Stimulated activated CD4-positive, alpha-beta T cell treated with anti-CD3 and anti-CD28 coated beads, Interleukin-2, amount 100 ng/mL, for 48 hours (primary cell): ENCODE measurements around the gene MT2A.
A peak's percentile ranks its signal among the peaks of the same experiment; 100 is the strongest.
"Not testable (repeated sequence)": the region's sequence is repeated elsewhere in the genome, so short reads cannot be mapped to it uniquely, and the experiment has no call there.

ENCODE experiments used
- DNase-seq, 2 donors: peaks; one replicate each; pipeline ENCODE4 v3.0.0-alpha.2; 2020

The MT2A gene

DNA sequence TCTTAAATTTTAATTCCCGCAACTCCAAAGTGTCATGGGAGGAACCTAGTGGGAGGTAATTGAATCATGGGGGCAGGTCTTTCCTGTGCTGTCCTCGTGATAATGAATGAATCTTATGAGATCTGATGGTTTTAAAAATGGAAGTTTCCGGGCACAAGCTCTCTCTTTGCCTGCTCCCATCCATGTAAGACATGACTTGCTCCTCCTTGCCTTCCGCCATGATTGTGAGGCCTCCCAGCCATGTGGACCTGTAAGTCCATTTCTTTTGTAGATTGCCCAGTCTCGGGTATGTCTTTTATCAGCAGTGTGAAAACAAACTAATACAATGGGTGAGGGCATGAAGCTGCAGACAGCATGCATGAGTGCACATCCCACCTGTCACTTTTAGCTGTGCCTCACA is 14.8 kb downstream of the MT2A start:
- not testable (repeated sequence) for DNase-seq

- no peak for DNase-seq
Observed at GRCh38 chr16:56623637-56624036, 15.3 kb downstream of the MT2A start.

DNA sequence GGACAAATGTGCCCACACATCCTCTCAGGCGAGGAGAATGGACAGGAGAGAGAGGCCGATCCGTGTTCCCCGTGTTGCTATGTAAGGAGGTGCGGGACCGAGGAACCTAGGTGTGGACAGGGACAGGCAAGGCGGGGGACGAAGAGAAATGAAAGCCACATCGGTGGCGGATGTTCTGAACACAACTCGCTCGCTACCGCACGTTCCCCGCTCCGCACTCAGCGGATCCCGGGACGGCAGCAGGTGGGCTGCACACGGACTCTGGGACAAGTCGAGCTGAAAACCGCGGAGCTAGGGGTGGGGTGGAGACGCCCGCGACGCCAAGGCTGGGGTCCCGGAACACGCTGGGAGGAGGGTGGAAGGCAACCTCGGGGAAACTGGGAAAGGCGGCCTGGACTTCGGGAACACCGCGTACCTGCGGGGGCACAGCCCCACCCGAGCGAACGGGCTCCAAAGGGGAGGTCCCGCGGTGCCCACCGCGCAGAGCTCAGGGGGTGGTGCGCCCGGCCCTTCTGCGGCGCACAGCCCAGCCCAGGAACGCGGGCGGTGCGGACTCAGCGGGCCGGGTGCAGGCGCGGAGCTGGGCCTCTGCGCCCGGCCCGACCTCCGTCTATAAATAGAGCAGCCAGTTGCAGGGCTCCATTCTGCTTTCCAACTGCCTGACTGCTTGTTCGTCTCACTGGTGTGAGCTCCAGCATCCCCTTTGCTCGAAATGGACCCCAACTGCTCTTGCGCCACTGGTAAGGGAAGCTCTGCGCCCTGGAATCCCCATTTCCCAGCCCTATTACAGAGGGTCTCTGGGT is 17.0 kb downstream of the MT2A start, which contains the start of gene MT1E:
MT1E (plus strand) TSS at position 642 of the 803 bp plus-strand sequence; CDS start at position 713, 71 bp downstream.
- peak; percentile 55 to 59 for DNase-seq

GRCh38 chr16:56625943-56626654 is 17.7 kb downstream of the MT2A start:
- no peak for DNase-seq

DNA sequence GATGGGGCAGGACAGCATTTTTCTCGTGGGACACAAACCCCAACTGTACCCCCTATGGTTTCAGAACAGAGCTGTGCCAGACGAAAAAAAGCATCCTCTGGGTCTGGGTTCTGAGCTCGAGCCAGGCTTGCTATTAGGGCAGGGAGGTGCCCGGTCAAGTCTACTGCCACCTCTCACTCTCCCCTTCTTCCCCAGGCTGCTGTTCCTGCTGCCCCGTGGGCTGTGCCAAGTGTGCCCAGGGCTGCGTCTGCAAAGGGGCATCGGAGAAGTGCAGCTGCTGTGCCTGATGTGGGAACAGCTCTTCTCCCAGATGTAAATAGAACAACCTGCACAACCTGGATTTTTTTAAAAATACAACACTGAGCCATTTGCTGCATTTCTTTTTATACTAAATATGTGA is 18.3 kb downstream of the MT2A start:
- DNase-seq: no peak

- DNase-seq: no peak
Observed at GRCh38 chr16:56628486-56629350, 20.3 kb downstream of the MT2A start.

DNA sequence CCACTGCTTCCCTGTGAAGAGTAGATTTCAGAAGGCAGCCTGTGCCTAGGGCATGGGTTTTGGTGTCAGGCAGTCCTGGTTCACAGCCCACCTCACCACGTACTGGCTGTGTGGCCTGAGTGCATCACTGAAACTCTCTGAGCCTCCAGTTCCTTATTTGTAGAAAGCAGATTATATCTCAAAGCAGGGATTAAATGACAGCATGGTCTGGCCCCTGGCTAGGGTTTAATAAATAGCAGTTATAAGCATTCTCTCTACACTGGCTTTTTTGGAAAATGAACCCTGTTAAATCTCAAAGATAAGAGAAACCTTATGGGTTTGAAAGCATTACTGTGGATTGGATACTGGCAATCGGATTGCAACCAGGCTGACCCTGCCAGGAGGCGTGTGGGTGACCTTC is 21.1 kb downstream of the MT2A start:
- DNase-seq: no peak

DNA sequence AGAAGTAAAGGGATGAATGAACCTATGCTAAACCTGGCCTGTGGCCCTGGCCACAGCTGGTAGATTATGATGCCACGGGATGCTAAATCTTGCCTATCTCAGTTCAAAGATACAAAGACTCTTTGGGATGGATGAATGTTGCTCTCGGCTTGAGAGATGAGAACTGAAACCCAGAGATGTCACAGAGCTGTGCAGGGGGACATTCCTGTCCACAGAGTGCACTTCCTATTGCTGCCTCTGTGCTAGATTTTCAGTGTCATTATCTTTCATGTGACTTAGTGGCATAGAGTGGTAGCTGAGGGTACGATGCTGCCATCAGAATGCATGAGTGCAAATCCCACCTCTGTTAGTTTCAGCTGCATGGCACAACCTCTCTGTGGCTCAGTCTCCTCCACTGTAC is 21.8 kb downstream of the MT2A start:
- no peak for DNase-seq

GRCh38 chr16:56631197-56631596 is 22.8 kb downstream of the MT2A start:
- no peak for DNase-seq

- no peak for DNase-seq
Observed at GRCh38 chr16:56631832-56632155, 23.4 kb downstream of the MT2A start.

DNA sequence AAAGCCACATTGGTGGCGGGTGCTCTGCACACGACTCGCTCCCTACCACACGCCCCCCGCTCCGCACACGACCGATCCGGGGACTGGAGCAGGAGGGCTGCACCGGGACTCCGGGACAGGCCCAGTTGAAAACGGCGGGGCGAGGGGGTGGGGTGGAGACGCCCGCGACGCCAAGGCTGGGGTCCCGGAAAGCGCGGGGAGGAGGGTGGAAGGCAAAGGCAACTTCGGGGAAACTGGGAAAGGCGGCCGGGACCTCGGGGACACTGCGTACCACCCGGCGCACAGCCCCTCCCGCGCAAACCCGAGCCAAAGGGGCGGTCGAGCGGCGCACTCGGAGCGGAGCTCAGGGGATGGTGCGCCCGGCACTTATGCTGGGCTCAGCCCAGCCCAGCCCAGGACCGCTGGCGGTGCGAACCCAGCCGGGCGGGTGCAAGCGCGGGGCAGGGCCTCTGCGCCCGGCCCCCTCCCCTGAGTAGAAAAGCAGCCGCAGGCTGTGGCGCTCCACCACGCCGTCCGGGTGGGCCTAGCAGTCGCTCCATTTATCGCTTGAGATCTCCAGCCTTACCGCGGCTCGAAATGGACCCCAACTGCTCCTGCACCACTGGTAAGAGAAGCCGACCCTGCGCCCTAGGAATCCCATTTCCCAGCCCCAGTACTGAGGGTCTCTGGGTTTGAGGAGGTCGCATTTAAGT is 23.9 kb downstream of the MT2A start, which contains the start of gene MT1M:
MT1M (plus strand) TSS at position 504 of the 692 bp plus-strand sequence; CDS start at position 577, 73 bp downstream.
- DNase-seq: no peak

- no peak for DNase-seq
Observed at GRCh38 chr16:56632848-56633365, 24.5 kb downstream of the MT2A start.

DNA sequence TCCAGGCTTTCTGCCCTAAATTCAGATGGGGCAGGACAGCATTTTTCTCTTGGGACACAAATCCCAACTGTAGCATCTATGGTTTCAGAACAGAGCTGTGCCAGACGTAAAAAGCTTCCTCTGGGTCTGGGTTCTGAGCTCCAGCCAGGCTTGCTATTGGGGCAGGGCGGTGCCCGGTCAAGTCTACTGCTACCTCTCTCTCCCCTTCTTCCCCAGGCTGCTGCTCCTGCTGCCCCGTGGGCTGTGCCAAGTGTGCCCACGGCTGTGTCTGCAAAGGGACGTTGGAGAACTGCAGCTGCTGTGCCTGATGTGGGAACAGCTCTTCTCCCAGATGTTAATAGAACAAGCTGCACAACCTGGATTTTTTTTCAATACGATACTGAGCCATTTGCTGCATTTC is 25.2 kb downstream of the MT2A start:
- DNase-seq: no peak

DNA sequence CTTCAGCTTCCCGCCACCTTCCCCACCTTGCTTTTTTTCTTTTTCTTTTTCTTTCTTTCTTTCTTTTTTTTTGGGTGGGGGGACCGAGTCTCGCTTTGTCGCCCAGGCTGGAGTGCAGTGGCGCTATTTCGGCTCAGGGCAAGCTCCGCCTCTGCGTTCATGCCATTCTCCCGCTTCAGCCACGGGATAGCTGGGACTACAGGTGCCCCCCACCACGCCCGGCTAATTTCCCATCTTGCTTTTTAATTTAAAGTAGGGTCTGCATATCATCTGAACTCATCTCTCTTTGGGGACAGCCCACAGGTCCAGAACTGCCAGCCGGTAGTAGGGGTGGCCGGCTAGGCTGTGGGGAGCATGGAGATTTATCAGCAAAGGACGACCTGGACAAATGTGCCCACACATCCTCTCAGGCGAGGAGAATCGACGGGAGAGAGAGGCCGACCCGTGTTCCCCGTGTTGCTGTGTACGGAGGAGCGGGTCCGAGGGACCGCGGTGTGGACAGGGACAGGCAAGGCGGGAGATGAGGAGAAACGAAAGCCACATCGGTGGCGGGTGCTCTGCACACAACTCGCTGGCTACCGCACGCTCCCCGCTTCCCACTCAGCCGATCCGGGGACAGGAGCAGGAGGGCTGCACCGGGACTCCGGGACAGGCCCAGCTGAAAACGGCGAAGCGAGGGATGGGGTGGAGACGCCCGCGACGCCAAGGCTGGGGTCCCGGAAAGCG is 26.5 kb downstream of the MT2A start:
- DNase-seq: no peak

DNA sequence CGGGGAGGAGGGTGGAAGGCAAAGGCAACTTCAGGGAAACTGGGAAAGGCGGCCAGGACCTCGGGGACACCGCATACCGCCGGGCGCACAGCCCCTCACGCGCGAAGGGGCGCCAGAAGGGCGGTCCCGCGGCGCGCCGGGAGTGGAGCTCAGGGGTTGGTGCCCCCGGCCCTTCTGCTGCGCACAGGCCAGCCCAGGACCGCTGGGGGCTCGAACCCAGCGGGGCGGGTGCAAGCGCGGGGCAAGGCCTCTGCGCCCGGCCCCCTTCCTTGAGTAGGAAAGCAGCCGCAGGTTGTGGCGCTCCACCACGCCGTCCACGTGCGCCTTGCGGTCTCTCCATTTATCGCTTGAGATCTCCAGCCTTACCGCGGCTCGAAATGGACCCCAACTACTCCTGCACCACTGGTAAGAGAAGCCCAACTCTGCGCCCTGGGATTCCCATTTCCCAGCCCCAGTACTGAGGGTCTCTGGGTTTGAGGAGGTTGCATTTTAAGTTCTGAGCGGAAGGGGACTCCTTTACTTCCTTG is 27.1 kb downstream of the MT2A start:
- DNase-seq: no peak

- DNase-seq: no peak
Observed at GRCh38 chr16:56636616-56637413, 28.4 kb downstream of the MT2A start.

DNA sequence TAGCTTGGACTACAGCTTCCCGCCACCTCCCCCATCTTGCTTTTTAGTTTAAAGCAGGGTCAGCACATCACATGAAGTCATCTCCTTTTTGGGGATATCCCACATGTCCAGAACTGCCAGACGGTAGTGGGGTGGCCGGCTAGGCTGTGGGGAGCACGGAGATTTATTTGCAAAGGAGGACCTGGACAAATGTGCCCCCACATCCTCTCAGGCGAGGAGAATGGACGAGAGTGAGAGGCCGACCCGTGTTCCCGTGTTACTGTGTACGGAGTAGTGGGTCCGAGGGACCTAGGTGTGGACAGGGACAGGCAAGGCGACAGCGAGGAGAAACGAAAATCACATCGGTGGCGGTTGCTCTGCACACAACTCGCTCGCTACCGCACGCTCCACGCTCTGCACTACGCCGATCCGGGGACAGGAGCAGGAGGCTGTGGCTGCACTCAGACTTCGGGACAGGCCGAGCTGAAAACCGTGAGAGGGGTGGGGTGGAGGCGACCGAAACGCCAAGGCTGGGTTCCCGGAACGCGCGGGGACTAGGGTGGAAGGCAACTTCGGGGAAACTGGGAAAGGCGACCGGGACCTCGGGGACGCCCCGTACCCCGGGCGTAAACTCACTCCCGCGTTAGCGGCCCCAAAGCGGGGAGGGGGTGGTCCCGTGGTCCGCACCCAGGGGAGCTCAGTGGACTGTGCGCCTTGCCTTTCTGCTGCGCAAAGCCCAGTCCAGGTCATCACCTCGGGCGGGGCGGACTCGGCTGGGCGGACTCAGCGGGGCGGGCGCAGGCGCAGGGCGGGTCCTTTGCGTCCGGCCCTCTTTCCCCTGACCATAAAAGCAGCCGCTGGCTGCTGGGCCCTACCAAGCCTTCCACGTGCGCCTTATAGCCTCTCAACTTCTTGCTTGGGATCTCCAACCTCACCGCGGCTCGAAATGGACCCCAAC is 29.7 kb downstream of the MT2A start, which contains the start of gene MT1A:
MT1A (plus strand) TSS at position 853 of the 937 bp plus-strand sequence; CDS start at position 926, 73 bp downstream.
- DNase-seq: no peak

DNA sequence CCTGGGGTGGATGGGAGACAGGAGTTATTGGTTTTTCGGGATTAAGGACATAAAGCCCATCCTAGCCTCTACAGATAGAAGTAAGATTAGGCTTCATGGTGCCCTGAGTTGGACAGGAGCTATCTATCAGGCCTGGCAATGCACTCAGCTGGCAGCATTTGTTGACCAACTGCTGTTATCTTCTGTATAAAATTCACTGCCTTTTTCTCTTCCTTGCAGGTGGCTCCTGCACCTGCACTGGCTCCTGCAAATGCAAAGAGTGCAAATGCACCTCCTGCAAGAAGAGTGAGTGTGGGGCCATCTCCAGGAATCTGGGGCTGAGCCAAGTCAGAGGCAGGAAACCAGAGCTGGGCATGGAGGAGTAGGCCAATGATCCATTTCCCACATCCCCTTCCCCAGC is 30.7 kb downstream of the MT2A start:
- DNase-seq: no peak

DNA sequence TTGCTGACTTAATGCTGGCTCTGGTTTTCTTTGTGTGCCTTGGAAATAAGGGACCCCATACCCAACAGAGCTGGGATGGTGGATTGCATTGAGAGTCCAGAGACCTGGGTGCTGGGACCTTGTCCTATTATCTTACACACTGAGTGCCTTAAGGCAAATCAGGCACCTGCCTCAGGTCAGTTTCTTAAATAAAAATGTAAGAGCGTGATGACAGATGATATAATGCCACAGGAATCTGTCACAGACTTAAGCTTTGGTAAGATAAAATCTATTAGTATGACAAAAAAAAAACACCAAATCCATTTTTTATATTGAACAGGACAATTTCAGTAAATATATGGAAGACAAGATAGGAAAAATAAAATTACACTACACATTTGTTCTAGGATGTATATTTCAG is 31.7 kb downstream of the MT2A start:
- DNase-seq: no peak
